Fibroblast of villous mesenchyme (primary cell): ENCODE data around the gene EVX2. TPM values are rescaled to one million over a fixed set of nuclear protein-coding genes. Genes with fewer than 3 reads are reported as not detected.

Experiments
- DNase-seq: peaks from one replicate; pipeline ENCODE4 v3.0.0-alpha.2; 2010; ENCODE audit warnings: low read depth
- H3K4me3 ChIP-seq: 2 replicates; pipeline ENCODE4 v1.5.1; 2011; ENCODE audit warnings: low read depth, mild to moderate bottlenecking, low read length
- total RNA-seq: library from RNA; depleted of rRNA; stranded (reverse); fragments of >200 nt; gene quantifications from 2 replicates; pipeline ENCODE4 v1.2.3, GENCODE V29; 2012
- TF ChIP-seq, protein P1 (sequence below): IDR thresholded peaks from 2 replicates; pipeline ENCODE4 v1.5.1; 2012; ENCODE audit warnings: low read depth, mild to moderate bottlenecking, low read length; ENCODE audit not compliant: insufficient read depth

Gene EVX2
- total RNA-seq, 1 donor, result not detected

DNA sequence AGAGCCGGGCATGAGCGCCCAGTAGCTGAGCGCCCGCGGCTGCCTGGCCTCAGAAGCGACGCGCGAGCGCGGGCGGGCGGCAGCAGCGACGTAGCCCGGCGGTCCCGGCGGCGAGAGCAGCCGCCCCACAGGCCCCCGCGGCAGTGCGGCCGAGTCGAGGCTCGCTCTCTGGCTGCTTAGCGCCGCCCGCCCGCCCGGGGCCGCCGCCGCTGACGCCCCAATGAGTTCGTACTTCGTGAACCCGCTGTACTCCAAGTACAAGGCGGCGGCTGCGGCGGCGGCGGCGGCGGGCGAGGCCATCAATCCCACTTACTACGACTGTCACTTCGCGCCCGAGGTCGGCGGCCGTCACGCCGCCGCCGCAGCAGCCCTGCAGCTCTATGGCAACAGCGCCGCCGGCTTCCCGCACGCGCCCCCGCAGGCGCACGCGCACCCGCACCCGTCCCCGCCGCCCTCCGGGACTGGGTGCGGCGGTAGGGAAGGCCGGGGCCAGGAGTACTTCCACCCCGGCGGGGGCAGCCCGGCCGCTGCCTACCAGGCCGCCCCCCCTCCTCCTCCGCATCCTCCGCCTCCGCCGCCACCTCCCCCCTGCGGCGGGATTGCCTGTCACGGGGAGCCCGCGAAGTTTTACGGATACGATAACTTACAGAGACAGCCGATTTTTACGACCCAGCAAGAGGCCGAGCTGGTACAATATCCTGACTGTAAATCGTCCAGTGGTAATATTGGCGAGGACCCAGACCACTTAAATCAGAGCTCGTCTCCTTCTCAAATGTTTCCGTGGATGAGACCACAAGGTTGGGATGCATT lies 46.6 kb upstream of the EVX2 start:
- TF ChIP-seq, protein P1, sequence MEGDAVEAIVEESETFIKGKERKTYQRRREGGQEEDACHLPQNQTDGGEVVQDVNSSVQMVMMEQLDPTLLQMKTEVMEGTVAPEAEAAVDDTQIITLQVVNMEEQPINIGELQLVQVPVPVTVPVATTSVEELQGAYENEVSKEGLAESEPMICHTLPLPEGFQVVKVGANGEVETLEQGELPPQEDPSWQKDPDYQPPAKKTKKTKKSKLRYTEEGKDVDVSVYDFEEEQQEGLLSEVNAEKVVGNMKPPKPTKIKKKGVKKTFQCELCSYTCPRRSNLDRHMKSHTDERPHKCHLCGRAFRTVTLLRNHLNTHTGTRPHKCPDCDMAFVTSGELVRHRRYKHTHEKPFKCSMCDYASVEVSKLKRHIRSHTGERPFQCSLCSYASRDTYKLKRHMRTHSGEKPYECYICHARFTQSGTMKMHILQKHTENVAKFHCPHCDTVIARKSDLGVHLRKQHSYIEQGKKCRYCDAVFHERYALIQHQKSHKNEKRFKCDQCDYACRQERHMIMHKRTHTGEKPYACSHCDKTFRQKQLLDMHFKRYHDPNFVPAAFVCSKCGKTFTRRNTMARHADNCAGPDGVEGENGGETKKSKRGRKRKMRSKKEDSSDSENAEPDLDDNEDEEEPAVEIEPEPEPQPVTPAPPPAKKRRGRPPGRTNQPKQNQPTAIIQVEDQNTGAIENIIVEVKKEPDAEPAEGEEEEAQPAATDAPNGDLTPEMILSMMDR, result no peak
- H3K4me3 ChIP-seq, result peak overlapping the region; percentile 48
- peak; percentile 85 for DNase-seq

DNA sequence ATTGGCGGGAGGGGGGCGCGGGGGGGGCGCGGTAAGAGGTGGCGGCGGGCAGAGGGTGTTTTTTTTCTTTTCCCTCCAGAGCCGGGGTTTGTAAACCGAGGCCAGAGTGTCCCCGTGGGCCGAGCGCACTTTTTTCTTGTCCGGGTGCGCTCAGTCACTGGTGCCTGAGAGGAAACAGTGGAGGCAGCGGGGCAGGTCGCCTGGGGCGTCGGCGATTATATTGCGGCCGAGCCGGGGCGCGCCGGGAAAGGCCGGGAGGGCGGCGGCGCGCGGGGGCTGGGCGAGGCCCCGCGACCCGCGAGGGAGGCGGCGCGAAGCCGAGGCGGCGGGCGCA lies 46.0 kb upstream of the EVX2 start:
- TF ChIP-seq, protein P1, result no peak
- peak overlapping the region; percentile 48 for H3K4me3 ChIP-seq
- no peak for DNase-seq

GRCh38 chr2:176128982-176129796 lies 45.4 kb upstream of the EVX2 start, which contains the start of gene HOXD8:
Gene HOXD8, plus strand, starts transcription at chr2:176129705. Its CDS starts 662 bp downstream, at chr2:176130367.
- peak; percentile 79 for DNase-seq
- TF ChIP-seq, protein P1, result no peak
- peak within 1 kb of the TSS; percentile 48 for H3K4me3 ChIP-seq

GRCh38 chr2:176128172-176128981 lies 44.6 kb upstream of the EVX2 start:
- peak; percentile 34 for DNase-seq
- H3K4me3 ChIP-seq, result peak overlapping the region; percentile 48
- TF ChIP-seq, protein P1, result no peak

DNA sequence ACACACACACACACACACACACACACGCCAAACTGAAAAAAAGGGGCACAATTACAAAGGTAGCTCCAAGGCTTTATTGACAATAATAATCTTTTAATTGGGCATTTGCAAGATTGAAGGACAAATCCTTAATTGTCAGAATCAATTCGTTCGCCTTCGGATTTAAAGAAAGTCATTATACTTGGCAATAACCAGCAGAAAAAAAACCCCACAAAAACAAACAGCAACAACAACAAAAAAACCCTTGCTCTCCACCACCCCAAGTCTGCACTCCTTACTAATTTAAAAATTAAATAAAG lies 44.0 kb upstream of the EVX2 start:
- TF ChIP-seq, protein P1, result no peak
- DNase-seq, result no peak
- peak overlapping the region; percentile 48 for H3K4me3 ChIP-seq

DNA sequence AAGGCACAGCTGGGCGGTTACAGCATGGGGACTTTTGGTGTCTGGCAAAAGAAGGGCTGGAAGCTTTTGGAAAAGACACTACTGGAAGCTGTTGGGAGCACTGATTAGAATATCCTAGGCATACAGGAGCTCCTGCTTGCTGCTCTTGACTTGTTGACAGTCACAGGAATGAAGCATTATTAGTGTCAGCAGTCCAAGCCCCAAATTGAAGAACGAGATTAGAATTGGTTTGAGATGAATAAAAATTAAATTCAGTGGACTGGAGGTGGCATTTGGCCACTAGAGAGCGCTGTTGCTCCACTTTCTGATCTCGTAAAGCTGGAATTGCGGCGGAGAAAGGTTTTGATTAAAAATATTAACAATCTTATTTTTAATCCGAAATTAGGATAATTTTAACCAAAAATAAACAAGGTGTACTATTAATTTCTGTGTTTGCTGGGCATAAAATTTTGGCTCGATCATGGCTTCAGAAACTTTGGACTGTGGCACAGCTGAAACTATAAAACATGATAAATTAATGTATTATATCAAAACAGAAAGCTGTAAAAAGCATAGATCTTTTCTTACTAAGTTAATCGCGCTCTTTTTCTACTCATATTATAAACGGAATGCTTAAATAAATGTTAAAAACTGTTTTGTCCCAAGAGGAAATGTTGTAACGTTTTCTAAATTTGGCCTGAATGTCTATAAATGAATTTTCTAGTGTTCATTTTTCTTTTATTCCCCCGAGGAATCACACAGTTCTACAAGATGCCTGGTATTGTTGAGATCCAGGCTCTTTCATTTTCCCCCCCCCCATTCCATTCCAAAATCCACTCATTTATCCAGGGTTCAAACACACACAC lies 43.4 kb upstream of the EVX2 start:
- TF ChIP-seq, protein P1, result peak; percentile 77
- DNase-seq, result peak; percentile 81
- peak overlapping the region; percentile 27 for H3K4me3 ChIP-seq
